ENCODE results near the gene NTSR1. TPM values are rescaled to one million over a fixed set of nuclear protein-coding genes. Genes with fewer than 3 reads are reported as not detected.

Gene NTSR1
- total RNA-seq, 1 donor from 2014 or later: 0.26 TPM

DNA sequence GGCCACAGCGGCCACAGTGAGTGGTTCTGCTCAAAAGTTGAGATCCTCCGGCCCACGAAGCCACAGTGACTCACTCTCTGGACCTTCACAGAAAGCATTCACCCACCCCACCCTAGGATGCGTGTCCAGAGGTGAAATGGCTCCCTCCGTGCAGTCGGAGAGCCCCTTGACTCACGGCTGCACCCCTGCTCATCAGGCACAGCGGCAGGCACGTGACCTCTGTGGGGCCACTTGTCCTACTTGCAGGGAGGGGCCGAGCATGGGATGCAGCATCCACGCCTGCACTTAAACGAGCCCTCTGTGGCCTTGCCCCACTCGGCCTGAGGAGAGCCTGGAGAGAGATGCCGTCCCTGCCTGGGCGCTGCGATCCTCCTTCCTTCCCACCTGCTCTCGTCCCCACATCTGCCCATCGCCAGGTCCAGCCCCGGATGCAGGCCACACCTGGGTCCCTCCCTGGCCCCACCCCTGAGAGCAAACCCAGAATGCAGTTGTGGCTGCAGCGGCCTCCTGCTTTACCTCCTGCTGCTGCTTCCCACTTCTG is 28.7 kb downstream of the NTSR1 start:
- DNase-seq (ENCODE audit: low spot score): no peak
- peaks cover 24% of the 10 kb centered on the region for H3K4me1 Mint-ChIP-seq

DNA sequence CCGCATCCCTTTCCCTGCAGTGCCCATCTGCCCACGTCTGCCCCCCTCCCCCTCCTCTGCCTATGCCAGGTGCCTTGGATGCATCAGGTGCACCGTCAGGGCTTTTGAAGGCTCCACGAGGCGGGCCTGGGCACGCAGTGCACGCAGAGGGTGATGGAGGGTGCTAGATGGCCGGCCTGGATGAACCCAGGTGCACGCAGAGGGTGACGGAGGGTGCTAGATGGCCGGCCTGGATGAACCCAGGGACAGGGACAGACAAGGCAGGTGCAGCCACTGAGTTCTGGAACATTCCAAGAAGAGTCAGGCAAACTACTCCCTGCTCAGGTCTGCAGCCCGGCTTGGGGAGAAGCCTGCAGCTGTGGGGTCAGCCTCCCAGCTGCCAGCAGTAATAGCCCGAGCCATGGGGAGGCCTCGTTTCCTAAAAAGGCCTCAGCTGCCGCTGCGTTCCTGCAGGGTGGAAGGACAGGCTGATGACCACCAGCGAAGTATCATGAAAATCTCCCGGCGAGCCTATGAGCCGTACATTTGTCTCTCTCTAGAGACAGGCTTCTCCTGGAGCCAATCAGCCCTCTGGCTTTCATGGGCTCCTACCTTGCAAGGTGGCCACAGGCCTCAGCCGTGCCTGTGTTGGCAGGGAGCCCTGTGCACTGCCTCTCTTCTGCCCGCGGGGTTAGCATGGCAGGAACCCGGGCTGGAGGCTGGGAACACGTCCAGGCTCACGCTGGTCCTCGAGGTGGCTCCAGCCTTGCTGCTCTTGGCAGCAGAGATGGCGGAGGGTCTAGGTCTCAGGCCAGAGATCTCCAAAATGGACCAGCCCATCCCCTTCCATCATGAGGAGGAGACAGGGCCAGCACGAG is 29.6 kb downstream of the NTSR1 start:
- DNase-seq (ENCODE audit: low spot score): peak; percentile 41
- Histone ChIP-seq H4K20me1 (ENCODE audit: low read depth) (peaks cover 5% of the 10 kb centered on the region), H3K4me3 (no peak overlapping the region), H3K36me3 (no peaks in the 10 kb centered on the region), H3K4me1 (peaks cover 5% of the 10 kb centered on the region), H3K79me2 (ENCODE audit: low read depth) (no peaks in the 10 kb centered on the region), H2AFZ (replicated peaks) (no peak overlapping the region), H3F3A (ENCODE audit: low read depth) (peaks cover 4% of the 10 kb centered on the region), H3K9me3 (ENCODE audit: low read depth) (no peaks in the 10 kb centered on the region), H3K4me2 (no peak overlapping the region), H3K9ac (no peak overlapping the region), H3K27ac (no peak overlapping the region), H3K27me3 (peaks cover 3% of the 10 kb centered on the region)
- Mint-ChIP-seq H3K36me3 (no peaks in the 10 kb centered on the region), H3K27ac (no peak overlapping the region), H3K4me1 (peaks cover 24% of the 10 kb centered on the region), H3K27me3 (ENCODE audit: insufficient read depth, low read depth) (peaks cover 2% of the 10 kb centered on the region), H3K9me3 (no peaks in the 10 kb centered on the region), H3K4me3 (no peak overlapping the region)
- TF ChIP-seq EZH2phosphoT487 (IDR thresholded peaks at IDR 0.05): no peak
- TF ChIP-seq, protein P1, sequence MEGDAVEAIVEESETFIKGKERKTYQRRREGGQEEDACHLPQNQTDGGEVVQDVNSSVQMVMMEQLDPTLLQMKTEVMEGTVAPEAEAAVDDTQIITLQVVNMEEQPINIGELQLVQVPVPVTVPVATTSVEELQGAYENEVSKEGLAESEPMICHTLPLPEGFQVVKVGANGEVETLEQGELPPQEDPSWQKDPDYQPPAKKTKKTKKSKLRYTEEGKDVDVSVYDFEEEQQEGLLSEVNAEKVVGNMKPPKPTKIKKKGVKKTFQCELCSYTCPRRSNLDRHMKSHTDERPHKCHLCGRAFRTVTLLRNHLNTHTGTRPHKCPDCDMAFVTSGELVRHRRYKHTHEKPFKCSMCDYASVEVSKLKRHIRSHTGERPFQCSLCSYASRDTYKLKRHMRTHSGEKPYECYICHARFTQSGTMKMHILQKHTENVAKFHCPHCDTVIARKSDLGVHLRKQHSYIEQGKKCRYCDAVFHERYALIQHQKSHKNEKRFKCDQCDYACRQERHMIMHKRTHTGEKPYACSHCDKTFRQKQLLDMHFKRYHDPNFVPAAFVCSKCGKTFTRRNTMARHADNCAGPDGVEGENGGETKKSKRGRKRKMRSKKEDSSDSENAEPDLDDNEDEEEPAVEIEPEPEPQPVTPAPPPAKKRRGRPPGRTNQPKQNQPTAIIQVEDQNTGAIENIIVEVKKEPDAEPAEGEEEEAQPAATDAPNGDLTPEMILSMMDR (IDR thresholded peaks at IDR 0.05): no peak
- no peak for TF ChIP-seq EZH2 (IDR thresholded peaks at IDR 0.05)

More for the DNA sequence above, 28.7 kb downstream of the NTSR1 start:
- no peaks in the 10 kb centered on the region for H3K36me3 Mint-ChIP-seq
- Histone ChIP-seq H3K4me2 (no peak overlapping the region), H3K27me3 (peaks cover 3% of the 10 kb centered on the region), H3F3A (ENCODE audit: low read depth) (peaks cover 4% of the 10 kb centered on the region), H3K4me1 (peaks cover 4% of the 10 kb centered on the region), H3K79me2 (ENCODE audit: low read depth) (no peaks in the 10 kb centered on the region), H3K9me3 (ENCODE audit: low read depth) (no peaks in the 10 kb centered on the region), H3K9ac (no peak overlapping the region), H3K36me3 (no peaks in the 10 kb centered on the region), H2AFZ (replicated peaks) (no peak overlapping the region), H4K20me1 (ENCODE audit: low read depth) (peaks cover 5% of the 10 kb centered on the region), H3K4me3 (no peak overlapping the region), H3K27ac (no peak overlapping the region)
- no peak for TF ChIP-seq EZH2 (IDR thresholded peaks at IDR 0.05)
- no peak for TF ChIP-seq EZH2phosphoT487 (IDR thresholded peaks at IDR 0.05)
- TF ChIP-seq, protein P1 (IDR thresholded peaks at IDR 0.05): no peak
- peaks cover 2% of the 10 kb centered on the region for H3K9me3 Mint-ChIP-seq
- no peak overlapping the region for H3K4me3 Mint-ChIP-seq
- no peak overlapping the region for H3K27ac Mint-ChIP-seq
- H3K27me3 Mint-ChIP-seq (ENCODE audit: insufficient read depth, low read depth): peaks cover 2% of the 10 kb centered on the region

DNA sequence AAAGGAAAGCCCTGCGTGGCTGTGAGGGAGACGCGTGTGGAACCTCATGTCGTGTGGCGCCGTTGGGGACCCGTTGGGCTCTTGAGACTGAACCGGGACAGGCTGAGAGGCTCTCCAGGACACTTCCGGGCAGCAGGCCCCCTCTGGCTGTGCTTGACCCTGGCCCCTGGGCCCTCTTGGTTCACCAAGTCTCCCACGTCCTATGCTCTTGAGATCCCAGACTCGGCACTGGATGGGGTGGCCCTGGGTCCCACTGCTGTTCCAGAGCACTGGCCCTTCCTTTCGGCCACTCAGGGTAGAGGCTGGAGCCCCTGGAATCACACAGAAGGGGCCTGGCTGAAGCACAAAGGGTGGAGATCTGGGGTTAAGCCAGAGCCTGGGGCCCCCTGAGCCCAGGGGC is 30.4 kb downstream of the NTSR1 start:
- Histone ChIP-seq H3K27ac (no peak overlapping the region), H3F3A (ENCODE audit: low read depth) (peaks cover 4% of the 10 kb centered on the region), H2AFZ (replicated peaks) (no peak overlapping the region), H3K4me3 (no peak overlapping the region), H3K4me1 (peaks cover 13% of the 10 kb centered on the region), H3K4me2 (no peak overlapping the region), H3K9ac (no peak overlapping the region), H3K36me3 (no peaks in the 10 kb centered on the region), H3K9me3 (ENCODE audit: low read depth) (no peaks in the 10 kb centered on the region), H3K27me3 (no peaks in the 10 kb centered on the region), H3K79me2 (ENCODE audit: low read depth) (no peaks in the 10 kb centered on the region), H4K20me1 (ENCODE audit: low read depth) (peaks cover 5% of the 10 kb centered on the region)
- no peak overlapping the region for H3K4me3 Mint-ChIP-seq
- DNase-seq (ENCODE audit: low spot score): no peak
- no peaks in the 10 kb centered on the region for H3K9me3 Mint-ChIP-seq
- peaks cover 6% of the 10 kb centered on the region for H3K27me3 Mint-ChIP-seq (ENCODE audit: insufficient read depth, low read depth)
- peaks cover 30% of the 10 kb centered on the region for H3K4me1 Mint-ChIP-seq
- no peak overlapping the region for H3K27ac Mint-ChIP-seq
- no peak for TF ChIP-seq EZH2phosphoT487 (IDR thresholded peaks at IDR 0.05)
- TF ChIP-seq, protein P1 (IDR thresholded peaks at IDR 0.05): no peak
- TF ChIP-seq EZH2 (IDR thresholded peaks at IDR 0.05): no peak
- no peaks in the 10 kb centered on the region for H3K36me3 Mint-ChIP-seq

Data from neural progenitor cell (in vitro differentiated cells).